OCI-LY1 (cell line): ENCODE results near the gene KLK6.

Experiments
- EZH2 ChIP-seq: fragments of 200-600 bp; sonication (generic), shearing (Covaris generic); IDR thresholded peaks from 2 replicates; pipeline ENCODE4 v1.8.0; 2017; ENCODE audit warnings: borderline replicate concordance, mixed run types, mild to moderate bottlenecking, antibody characterized with exemption, low read length, moderate library complexity, mixed read lengths
- TF ChIP-seq, protein P1 (sequence below): fragments of 200-600 bp; sonication (generic), shearing (Covaris generic); IDR thresholded peaks from 2 replicates; pipeline ENCODE4 v1.5.1; 2017; ENCODE audit warnings: mild to moderate bottlenecking, antibody characterized with exemption, low read length, moderate library complexity, mixed read lengths

DNA sequence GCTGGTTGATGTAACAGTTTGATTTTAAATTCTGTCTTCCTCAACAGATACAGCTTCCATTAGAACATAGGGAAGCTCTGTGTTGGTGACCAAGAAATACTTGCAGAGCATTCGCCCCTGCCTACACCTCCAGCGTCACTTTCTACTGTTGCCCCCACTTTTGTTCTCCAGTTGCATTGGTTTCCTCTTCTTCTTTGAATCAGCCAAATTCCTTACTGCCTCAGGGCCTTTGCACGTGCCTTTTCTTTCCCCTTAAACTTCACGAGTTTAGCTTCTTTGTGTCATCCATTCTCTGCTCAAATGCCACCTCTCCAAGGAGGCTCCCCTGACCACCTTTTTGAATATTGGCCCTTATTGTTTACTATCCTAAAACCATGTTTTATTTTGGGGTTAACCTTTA lies 22.3 kb downstream of the KLK6 start:
- TF ChIP-seq, protein P1, sequence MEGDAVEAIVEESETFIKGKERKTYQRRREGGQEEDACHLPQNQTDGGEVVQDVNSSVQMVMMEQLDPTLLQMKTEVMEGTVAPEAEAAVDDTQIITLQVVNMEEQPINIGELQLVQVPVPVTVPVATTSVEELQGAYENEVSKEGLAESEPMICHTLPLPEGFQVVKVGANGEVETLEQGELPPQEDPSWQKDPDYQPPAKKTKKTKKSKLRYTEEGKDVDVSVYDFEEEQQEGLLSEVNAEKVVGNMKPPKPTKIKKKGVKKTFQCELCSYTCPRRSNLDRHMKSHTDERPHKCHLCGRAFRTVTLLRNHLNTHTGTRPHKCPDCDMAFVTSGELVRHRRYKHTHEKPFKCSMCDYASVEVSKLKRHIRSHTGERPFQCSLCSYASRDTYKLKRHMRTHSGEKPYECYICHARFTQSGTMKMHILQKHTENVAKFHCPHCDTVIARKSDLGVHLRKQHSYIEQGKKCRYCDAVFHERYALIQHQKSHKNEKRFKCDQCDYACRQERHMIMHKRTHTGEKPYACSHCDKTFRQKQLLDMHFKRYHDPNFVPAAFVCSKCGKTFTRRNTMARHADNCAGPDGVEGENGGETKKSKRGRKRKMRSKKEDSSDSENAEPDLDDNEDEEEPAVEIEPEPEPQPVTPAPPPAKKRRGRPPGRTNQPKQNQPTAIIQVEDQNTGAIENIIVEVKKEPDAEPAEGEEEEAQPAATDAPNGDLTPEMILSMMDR, result no peak
- no peak for TF ChIP-seq EZH2
